NCI-H69 (cell line): ENCODE data around the gene DPH3.

ENCODE experiments used
- DNase-seq: peaks from one replicate; lab custom pipeline; 2025; lab: John Stamatoyannopoulos, UW

DPH3 gene

GRCh38 chr3:16255326-16255725, 9.4 kb downstream of the DPH3 start:
- no peak for DNase-seq

DNA sequence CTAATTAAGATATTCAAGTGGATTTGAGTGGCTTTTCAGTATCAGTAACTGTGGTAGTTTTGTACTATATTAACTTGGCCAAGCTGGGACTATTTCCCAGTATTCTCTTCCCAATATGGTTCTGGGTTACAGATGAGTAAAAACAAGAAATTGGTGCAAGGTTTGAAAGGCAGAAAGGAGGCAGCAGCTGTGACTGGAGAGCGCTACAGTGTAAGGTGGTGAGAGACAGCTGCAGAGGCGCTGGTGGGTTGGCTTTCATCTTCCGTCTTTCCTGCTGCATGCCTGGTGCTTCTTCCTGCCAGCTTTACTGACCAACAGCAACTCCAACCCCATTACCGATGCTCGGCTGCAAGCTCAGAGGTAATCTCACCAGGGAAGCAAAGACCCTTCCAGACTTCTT, 9.8 kb downstream of the DPH3 start:
- peak; percentile 68 for DNase-seq

- DNase-seq, result no peak
Measured at GRCh38 chr3:16253601-16254000, 11.1 kb downstream of the DPH3 start.

DNA sequence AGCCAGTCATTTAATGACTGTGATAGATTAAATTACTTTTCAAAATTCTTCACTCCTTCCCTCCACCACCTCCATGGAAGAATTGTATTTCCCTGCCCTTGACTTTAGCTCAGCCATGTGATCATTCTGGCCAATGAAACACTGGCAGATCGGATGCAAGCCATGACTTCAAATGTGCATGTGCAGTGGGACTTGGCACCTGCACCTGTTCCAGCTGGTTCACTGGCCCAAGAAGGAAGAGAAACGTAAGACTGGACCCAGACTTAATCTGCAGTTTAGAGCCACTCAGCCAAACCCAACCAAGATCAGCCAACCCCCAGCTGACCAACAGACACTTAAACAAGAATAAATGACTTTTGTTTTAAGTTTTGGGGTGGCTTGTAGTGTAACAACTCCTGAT, 11.8 kb downstream of the DPH3 start:
- no peak for DNase-seq

DNA sequence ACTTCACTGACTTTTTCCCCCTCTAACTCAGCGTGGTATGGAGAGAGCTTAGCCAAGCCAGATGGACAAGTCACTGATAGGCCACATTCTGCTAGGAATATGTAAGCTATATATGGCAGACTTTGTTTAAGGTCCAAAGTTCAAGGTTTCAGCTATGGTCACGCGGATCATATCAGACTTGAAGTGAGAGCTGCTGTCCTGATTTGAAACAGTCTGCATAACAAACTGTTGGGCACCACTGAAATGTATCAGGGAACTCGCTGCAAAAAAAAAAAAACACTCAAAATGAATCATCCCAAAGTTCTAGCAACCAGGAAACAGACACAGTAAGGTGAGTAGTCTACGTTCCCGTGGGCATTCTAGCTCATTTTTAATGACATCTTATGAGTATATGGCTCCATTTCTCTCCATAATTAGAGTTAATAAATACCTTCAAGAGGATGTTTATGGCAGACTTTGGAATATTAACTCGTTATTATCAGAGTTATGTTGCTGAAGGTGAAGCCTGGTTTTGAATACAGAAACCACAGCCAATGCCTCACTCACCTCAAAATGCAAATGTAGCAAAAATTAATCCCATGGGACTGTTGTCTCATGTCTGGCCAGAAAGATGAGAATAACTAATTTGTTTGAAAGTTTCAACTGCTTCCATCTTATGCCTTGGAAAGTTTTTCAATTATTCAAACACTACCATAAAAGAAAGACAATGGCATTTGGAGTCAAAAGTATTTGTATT, 12.3 kb downstream of the DPH3 start:
- peak; percentile 25 for DNase-seq

- DNase-seq, result no peak
Measured at GRCh38 chr3:16251316-16252085, 13.2 kb downstream of the DPH3 start.

- no peak for DNase-seq
Measured at GRCh38 chr3:16249886-16250285, 14.9 kb downstream of the DPH3 start.

DNA sequence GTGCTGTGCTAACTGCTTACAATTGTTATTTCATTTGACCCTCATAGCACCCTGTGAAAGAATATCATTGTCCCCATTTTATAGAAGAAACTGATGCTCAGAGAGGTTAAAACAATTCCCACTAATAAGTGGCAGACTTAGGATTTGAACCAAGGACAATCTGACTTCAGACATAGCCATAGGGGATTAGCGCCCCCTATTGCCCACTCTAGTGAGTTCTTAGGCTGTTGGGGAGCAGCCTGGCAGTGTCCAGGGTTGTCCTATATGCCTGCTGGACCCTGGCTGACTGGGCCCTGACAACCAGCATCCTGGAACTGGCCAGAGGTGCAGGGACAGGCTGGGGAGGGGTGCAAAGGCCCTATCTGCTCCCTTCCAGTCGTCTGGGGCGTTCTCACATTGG, 15.4 kb downstream of the DPH3 start:
- DNase-seq, result peak; percentile 50

GRCh38 chr3:16248556-16248955, 16.2 kb downstream of the DPH3 start:
- DNase-seq, result no peak

- DNase-seq, result peak; percentile 76
Measured at GRCh38 chr3:16247282-16248061, 17.3 kb downstream of the DPH3 start.

GRCh38 chr3:16245609-16246008, 19.1 kb downstream of the DPH3 start:
- no peak for DNase-seq

GRCh38 chr3:16243706-16244490, 20.8 kb downstream of the DPH3 start:
- DNase-seq, result no peak

DNA sequence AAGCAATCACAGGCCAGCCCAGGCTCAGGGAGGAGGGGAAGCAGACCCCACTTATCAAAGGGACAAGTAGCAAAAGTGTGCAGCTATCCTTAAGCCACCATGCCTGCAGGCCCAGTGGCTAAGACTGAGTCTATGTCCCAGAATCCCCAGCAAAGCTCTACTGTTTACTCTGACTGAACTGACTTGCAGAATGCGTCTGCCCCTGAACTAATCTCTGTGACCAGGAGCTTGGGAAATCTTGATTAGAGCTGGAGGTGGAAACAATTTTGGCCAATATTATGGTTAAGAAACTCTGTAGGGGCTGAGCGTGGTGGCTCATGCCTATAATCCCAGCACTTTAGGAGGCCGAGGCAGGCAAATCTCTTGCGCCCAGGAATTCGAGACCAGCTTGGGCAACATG, 22.6 kb downstream of the DPH3 start:
- no peak for DNase-seq

DNA sequence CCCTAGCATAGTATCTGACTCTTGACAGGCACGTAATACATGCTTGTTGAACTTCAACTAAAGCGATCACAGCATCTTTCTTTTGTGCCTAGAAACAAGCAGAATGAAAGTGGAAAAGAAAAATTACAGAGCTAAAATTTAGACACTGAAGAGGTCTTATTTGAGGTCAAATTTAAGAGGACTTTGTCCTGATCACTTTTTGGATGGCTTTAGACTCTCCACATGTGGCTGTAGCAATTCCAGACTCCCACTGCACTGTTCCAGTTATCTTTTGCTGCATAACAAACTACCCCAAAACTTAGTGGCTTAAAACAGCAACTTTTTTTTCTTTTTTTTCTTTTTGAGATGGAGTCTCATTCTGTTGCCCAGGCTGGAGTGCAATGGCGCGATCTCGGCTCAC, 23.5 kb downstream of the DPH3 start:
- no peak for DNase-seq

DNA sequence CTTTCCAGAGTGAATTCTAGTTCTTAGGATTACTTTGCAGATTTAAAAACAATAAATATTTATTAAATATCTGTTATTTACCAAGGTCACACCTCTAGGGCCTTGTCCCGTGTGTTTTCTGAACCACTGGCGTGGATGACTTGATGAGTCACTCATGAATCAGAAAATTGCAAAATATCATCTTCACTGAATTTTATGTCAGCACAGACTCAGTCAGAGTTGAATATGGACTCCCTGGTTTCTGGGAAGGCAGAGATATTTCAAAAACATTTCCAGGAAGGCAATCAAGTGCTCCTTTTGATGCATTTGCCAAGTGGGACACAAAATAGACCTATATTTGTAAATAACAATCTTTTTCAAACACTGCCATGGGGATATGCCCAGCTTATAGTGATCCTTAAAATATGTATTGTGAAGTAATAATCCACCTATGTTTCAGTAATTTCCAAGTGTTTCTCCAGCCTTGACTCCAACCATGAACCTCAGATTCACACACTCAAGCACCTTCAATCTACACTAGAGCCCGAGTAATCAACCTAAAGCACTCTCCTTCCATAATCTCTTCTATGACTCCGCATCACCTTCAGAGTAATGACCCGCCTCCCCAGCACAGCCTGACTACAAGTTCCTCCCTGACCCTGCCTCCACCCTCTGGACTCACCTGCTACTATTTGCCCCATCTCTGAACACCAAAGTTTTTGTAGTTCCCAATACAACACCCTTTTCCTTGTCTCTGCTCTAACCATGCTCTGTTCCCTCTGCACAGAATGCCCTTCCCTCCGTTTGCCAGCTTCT, 24.3 kb downstream of the DPH3 start:
- no peak for DNase-seq

- DNase-seq, result no peak
Measured at GRCh38 chr3:16239780-16240179, 25.0 kb downstream of the DPH3 start.

- no peak for DNase-seq
Measured at GRCh38 chr3:16239086-16239770, 25.5 kb downstream of the DPH3 start.

GRCh38 chr3:16236856-16237393, 27.8 kb downstream of the DPH3 start:
- DNase-seq, result no peak

DNA sequence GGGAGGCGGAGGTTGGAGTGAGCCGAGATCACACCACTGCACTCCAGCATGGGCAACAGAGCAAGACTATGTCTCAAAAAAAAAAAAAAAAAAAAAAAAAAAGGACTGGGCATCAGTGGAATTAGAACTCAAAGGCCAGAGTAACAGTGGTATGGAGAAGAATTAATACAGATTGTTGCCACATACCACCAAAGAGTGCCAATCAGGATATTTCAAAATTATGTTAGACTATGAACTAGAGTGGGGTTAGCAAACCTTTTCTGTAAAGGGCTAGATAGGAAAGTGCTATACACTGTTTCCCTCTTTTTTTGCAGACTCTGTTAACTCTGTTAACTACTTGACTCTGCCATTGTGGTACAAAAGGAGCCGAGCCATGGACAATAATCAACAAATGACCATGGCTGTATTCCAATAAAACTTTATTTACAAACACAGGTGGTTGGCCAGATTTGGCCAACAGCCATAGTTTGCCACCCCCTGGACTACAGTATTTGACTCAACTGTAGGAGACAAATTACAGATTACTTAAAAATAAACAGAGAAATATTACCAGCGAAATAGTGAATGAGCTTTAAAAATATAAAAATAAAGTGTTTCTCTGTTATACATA, 28.6 kb downstream of the DPH3 start:
- DNase-seq, result peak; percentile 5

DNA sequence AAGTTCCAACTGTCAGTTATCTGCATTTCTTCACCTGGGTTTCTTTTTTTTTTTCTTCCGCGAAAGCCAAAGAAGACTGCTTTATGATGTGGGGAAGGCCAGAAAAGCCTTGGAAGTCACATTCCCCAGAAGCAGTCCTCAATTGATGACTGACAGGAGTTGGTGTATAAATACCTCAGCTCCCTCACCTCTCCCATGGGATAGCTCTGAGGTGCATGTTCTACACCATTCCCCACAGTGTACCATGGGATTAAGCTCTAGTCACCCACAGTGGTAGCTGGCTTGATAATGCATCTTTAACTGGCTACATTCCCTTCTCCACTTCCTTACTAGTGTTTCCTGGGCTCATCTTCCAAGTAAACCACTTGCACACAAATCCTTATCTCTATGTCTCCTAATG, 30.5 kb downstream of the DPH3 start:
- no peak for DNase-seq
